ENCODE data around the gene DOK3.
"Not testable (repeated sequence)": the region's sequence is repeated elsewhere in the genome, so short reads cannot be mapped to it uniquely, and the experiment has no call there.

Gene DOK3

GRCh38 chr5:177496727-177497291 lies 12.8 kb downstream of the DOK3 start:
- DNase-seq (ENCODE audit: low spot score), result peak; percentile 83

GRCh38 chr5:177496070-177496726 lies 13.4 kb downstream of the DOK3 start:
- DNase-seq (ENCODE audit: low spot score), result peak; percentile 53

- peak; percentile 52 for DNase-seq (ENCODE audit: low spot score)
Observed at GRCh38 chr5:177495243-177496060, 14.2 kb downstream of the DOK3 start.

- DNase-seq (ENCODE audit: low spot score), result no peak
Observed at GRCh38 chr5:177494346-177495195, 15.1 kb downstream of the DOK3 start.

GRCh38 chr5:177493795-177494345 lies 15.8 kb downstream of the DOK3 start:
- no peak for DNase-seq (ENCODE audit: low spot score)

- no peak for DNase-seq (ENCODE audit: low spot score)
Observed at GRCh38 chr5:177492841-177493240, 16.8 kb downstream of the DOK3 start.

- DNase-seq (ENCODE audit: low spot score), result no peak
Observed at GRCh38 chr5:177491983-177492746, 17.5 kb downstream of the DOK3 start.

- peak; percentile 74 for DNase-seq (ENCODE audit: low spot score)
Observed at GRCh38 chr5:177491429-177491945, 18.1 kb downstream of the DOK3 start.

- no peak for DNase-seq (ENCODE audit: low spot score)
Observed at GRCh38 chr5:177490992-177491391, 18.6 kb downstream of the DOK3 start.

- no peak for DNase-seq (ENCODE audit: low spot score)
Observed at GRCh38 chr5:177490311-177490991, 19.2 kb downstream of the DOK3 start.

- DNase-seq (ENCODE audit: low spot score), result no peak
Observed at GRCh38 chr5:177489119-177489716, 20.4 kb downstream of the DOK3 start.

GRCh38 chr5:177487975-177488374 lies 21.7 kb downstream of the DOK3 start:
- peak; percentile 68 for DNase-seq (ENCODE audit: low spot score)

GRCh38 chr5:177487144-177487543 lies 22.5 kb downstream of the DOK3 start:
- no peak for DNase-seq (ENCODE audit: low spot score)

GRCh38 chr5:177486256-177486655 lies 23.4 kb downstream of the DOK3 start:
- no peak for DNase-seq (ENCODE audit: low spot score)

- not testable (repeated sequence) for DNase-seq (ENCODE audit: low spot score)
Observed at GRCh38 chr5:177485753-177486152, 23.9 kb downstream of the DOK3 start.

GRCh38 chr5:177484902-177485549 lies 24.6 kb downstream of the DOK3 start:
- no peak for DNase-seq (ENCODE audit: low spot score)

- no peak for DNase-seq (ENCODE audit: low spot score)
Observed at GRCh38 chr5:177483994-177484901, 25.4 kb downstream of the DOK3 start.

- no peak for DNase-seq (ENCODE audit: low spot score)
Observed at GRCh38 chr5:177483042-177483441, 26.6 kb downstream of the DOK3 start.

Measured in D341Med (cell line).